B cell (primary cell): Measurements from ENCODE around the gene YRDC. TPM values are rescaled to one million over a fixed set of nuclear protein-coding genes. Genes with fewer than 3 reads are reported as not detected.

ENCODE experiments used
- ATAC-seq: fragments of 200-7000 bp; cut with Tn5 transposase; one replicate; pipeline ENCODE4 v1.10.0; 2021; ENCODE audit warnings: low read depth, mild to moderate bottlenecking, moderate number of reproducible peaks, moderate library complexity
- CTCF ChIA-PET: fragments of 350-600 bp; sonication (Branson Sonifier 250); formaldehyde crosslinking; loops from one replicate; lab custom pipeline; 2021; ENCODE audit warnings: antibody characterized with exemption, inconsistent platforms; lab: Charles Lee
- POLR2A ChIA-PET: fragments of 350-600 bp; sonication (Branson Sonifier 250); formaldehyde crosslinking; loops from one replicate; lab custom pipeline; 2021; ENCODE audit warnings: antibody characterized with exemption; lab: Charles Lee
- DNase-seq: peaks from one replicate; pipeline ENCODE4 v3.0.0; 2013
- H2AFZ ChIP-seq: 2 replicates; pipeline ENCODE4 v1.6.1; 2012; ENCODE audit warnings: mild to moderate bottlenecking, low read depth, low read length; ENCODE audit not compliant: insufficient read depth, poor library complexity, severe bottlenecking
- H3K27ac ChIP-seq, 2 donors: 1 replicate in 1 of 2; 2 replicates in 1 of 2; pipeline ENCODE4 v1.5.1; 2012 to 2013; ENCODE audit warnings: low read length in 2 of 2, mild to moderate bottlenecking in 2 of 2, moderate library complexity in 1 of 2
- H3K27me3 ChIP-seq, 4 experiments: fragments of 200-600 bp in 1 of 4; sonication (generic) in 1 of 4; replicated peaks in 1 of 4; 1 replicate in 2 of 4; 2 replicates in 2 of 4; pipeline versions ENCODE4 v1.6.1 to v1.7.0; 2013 to 2016; ENCODE audit warnings: low read length in 3 of 4, mild to moderate bottlenecking in 2 of 4, mixed read lengths in 1 of 4, moderate library complexity in 1 of 4; ENCODE audit not compliant: insufficient read depth in 4 of 4, control insufficient read depth in 3 of 4; ENCODE audit errors: control extremely low read depth in 1 of 4
- H3K36me3 ChIP-seq, 2 experiments: replicated peaks in 1 of 2; 1 replicate in 1 of 2; 2 replicates in 1 of 2; pipeline versions ENCODE4 v1.6.1 to v1.7.1; 2013; ENCODE audit warnings: low read length in 1 of 2; ENCODE audit not compliant: insufficient read depth in 2 of 2, control insufficient read depth in 1 of 2; ENCODE audit errors: control extremely low read depth in 1 of 2, extremely low read depth in 1 of 2
- H3K4me1 ChIP-seq, 2 donors: fragments of 200-600 bp in 1 of 2; sonication (generic) in 1 of 2; 1 replicate in 1 of 2; 2 replicates in 1 of 2; pipeline versions ENCODE4 v1.5.1 to v1.6.1; 2013 to 2017; ENCODE audit warnings: low read length in 2 of 2; ENCODE audit not compliant: control insufficient read depth in 2 of 2, insufficient read depth in 2 of 2
- H3K4me2 ChIP-seq: replicated peaks from 2 replicates; pipeline ENCODE3; 2012; ENCODE audit warnings: mild to moderate bottlenecking, low read depth, low read length; ENCODE audit not compliant: poor library complexity, severe bottlenecking
- H3K4me3 ChIP-seq, 5 experiments: fragments of 200-600 bp in 1 of 5; sonication (generic) in 1 of 5; 1 replicate in 3 of 5; 2 replicates in 2 of 5; pipeline versions ENCODE4 v1.5.1 to v1.7.0; 2011 to 2016; ENCODE audit warnings: low read length in 4 of 5, mild to moderate bottlenecking in 4 of 5, low read depth in 2 of 5, control low read depth in 1 of 5, moderate library complexity in 1 of 5; ENCODE audit not compliant: insufficient read depth in 1 of 5; ENCODE audit errors: control extremely low read depth in 1 of 5, extremely low read depth in 1 of 5
- H3K79me2 ChIP-seq: fragments of 200-600 bp; sonication (generic); one replicate; pipeline ENCODE4 v1.6.0; 2016; ENCODE audit warnings: low read length; ENCODE audit not compliant: control insufficient read depth, insufficient read depth
- H3K9ac ChIP-seq: fragments of 200-600 bp; sonication (generic); 2 replicates; pipeline ENCODE4 v1.6.1; 2017; ENCODE audit warnings: mild to moderate bottlenecking, low read length, moderate library complexity
- H3K9me3 ChIP-seq, 3 donors: one replicate each; pipeline versions ENCODE4 v1.6.1 to v1.7.1; 2013; ENCODE audit warnings: low read length in 2 of 3; ENCODE audit not compliant: control insufficient read depth in 2 of 3, insufficient read depth in 1 of 3; ENCODE audit errors: control extremely low read depth in 1 of 3
- H4K20me1 ChIP-seq: 2 replicates; pipeline ENCODE4 v1.6.0; 2012; ENCODE audit warnings: mild to moderate bottlenecking, low read length; ENCODE audit not compliant: insufficient read depth, control insufficient read depth, poor library complexity, severe bottlenecking
- H3K27ac Mint-ChIP-seq: one replicate; pipeline ENCODE4 v1.8.0; 2021; ENCODE audit warnings: mixed read lengths
- H3K27me3 Mint-ChIP-seq: one replicate; pipeline ENCODE4 v1.8.0; 2021; ENCODE audit warnings: mixed read lengths
- H3K4me1 Mint-ChIP-seq: one replicate; pipeline ENCODE4 v1.8.0; 2021; ENCODE audit warnings: mixed read lengths
- H3K4me3 Mint-ChIP-seq: one replicate; pipeline ENCODE4 v1.8.0; 2021; ENCODE audit warnings: mixed read lengths
- H3K9me3 Mint-ChIP-seq: one replicate; pipeline ENCODE4 v1.8.0; 2022; ENCODE audit warnings: mixed read lengths; ENCODE audit not compliant: insufficient read depth
- EZH2 ChIP-seq: IDR thresholded peaks from 2 replicates; pipeline ENCODE4 v1.6.1; 2012; ENCODE audit warnings: borderline replicate concordance, low read depth, mild to moderate bottlenecking, moderate library complexity, low read length; ENCODE audit not compliant: insufficient read depth, poor library complexity, severe bottlenecking
- WGBS: methylation state at CpG from one replicate; pipeline ENCODE4 v1.1.5; 2013; ENCODE audit warnings: missing lambda C conversion rate; ENCODE audit not compliant: insufficient coverage; 5-methylcytosine and 5-hydroxymethylcytosine counted together
- intact Hi-C: fragments of 100-400 bp; cut with micrococcal nuclease; formaldehyde crosslinking; loops from one replicate; pipeline ENCODE4 v1.10.0; 2022
- polyA plus RNA-seq: library from polyadenylated mRNA; depleted of rRNA; stranded (reverse); fragments of >200 nt; gene quantifications from 2 replicates; pipeline ENCODE4 v1.2.3, GENCODE V29; 2012
- total RNA-seq, 2 donors: library from RNA; stranded (reverse); fragments of 120-200 nt in 1 of 2; gene quantifications; 1 replicate in 1 of 2; 2 replicates in 1 of 2; pipeline versions ENCODE4 v1.2.3 to v1.2.4, GENCODE V29; 2013 to 2022
- TF ChIP-seq, protein P1 (sequence below): fragments of 200-600 bp; IDR thresholded peaks from one replicate; pipeline ENCODE4 v1.8.0; 2022; ENCODE audit warnings: antibody characterized with exemption, mild to moderate bottlenecking

YRDC gene
- total and polyA plus RNA-seq, 2 donors (not counting 1 experiment from before 2014, with no cell fraction given) = 12.5 to 16.7 TPM

DNA sequence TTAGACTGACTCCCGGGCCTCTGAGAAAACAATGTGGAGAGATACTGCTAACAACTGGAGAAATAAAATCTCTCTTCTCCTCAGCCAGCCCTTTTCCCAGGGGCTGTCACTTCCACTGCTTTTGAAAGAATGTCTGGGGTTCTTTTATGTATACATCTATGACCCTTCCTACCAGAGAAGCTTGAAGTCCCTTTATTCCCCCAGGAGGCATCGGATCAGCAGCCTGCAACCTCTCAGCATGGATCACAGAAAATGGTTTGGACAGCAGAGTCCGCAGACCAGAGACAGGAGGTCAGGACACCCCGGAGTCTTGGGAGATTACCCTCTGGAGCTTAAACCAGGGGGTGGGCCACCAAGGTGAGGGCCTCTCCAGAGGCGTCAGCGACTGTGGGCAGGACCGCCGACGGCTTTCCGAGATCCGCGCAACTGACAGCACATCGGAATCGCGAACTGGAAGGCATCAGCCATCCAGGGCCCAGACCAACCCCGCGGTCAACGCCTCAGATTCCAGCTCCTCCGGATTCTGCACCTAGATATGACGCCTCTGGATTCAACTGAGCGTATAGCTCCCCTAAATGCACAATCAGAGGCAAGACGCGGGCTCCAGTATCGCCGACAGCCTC, 44.1 kb downstream of the YRDC start:
- Histone ChIP-seq H3K36me3 (no peaks in the 10 kb centered on the region), H3K9me3 (peaks cover 0 to 29% (median 0%) of the 10 kb centered on the region in 3 donors), H3K27me3 (peaks cover 0 to 72% (median 43%) of the 10 kb centered on the region in 4 experiments), H2AFZ (no peak overlapping the region), H3K4me3 (no peak overlapping the region), H3K9ac (no peak overlapping the region), H4K20me1 (no peaks in the 10 kb centered on the region), H3K4me1 (peaks cover 17 to 20% of the 10 kb centered on the region in 2 donors), H3K4me2 (no peak overlapping the region), H3K27ac (no peak overlapping the region), H3K79me2 (no peaks in the 10 kb centered on the region)
- DNase-seq (no peak), ATAC-seq (no peak)
- Mint-ChIP-seq H3K27me3 (peaks cover 66% of the 10 kb centered on the region), H3K4me1 (peaks cover 20% of the 10 kb centered on the region), H3K9me3 (no peaks in the 10 kb centered on the region), H3K27ac (no peak overlapping the region), H3K4me3 (no peak overlapping the region)
- WGBS = 30% methylated on average over 24 of the region's 25 CpGs
- intact Hi-C loops = no loop called here
- POLR2A ChIA-PET = no interaction called here
- no peak for TF ChIP-seq EZH2
- TF ChIP-seq, protein P1, sequence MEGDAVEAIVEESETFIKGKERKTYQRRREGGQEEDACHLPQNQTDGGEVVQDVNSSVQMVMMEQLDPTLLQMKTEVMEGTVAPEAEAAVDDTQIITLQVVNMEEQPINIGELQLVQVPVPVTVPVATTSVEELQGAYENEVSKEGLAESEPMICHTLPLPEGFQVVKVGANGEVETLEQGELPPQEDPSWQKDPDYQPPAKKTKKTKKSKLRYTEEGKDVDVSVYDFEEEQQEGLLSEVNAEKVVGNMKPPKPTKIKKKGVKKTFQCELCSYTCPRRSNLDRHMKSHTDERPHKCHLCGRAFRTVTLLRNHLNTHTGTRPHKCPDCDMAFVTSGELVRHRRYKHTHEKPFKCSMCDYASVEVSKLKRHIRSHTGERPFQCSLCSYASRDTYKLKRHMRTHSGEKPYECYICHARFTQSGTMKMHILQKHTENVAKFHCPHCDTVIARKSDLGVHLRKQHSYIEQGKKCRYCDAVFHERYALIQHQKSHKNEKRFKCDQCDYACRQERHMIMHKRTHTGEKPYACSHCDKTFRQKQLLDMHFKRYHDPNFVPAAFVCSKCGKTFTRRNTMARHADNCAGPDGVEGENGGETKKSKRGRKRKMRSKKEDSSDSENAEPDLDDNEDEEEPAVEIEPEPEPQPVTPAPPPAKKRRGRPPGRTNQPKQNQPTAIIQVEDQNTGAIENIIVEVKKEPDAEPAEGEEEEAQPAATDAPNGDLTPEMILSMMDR = no peak
- CTCF ChIA-PET = no interaction called here

- Histone ChIP-seq H3K27me3 (peaks cover 0 to 77% (median 40%) of the 10 kb centered on the region in 4 experiments), H2AFZ (no peak overlapping the region), H3K4me1 (peaks cover 17 to 20% of the 10 kb centered on the region in 2 donors), H3K9ac (no peak overlapping the region), H3K4me3 (no peak overlapping the region), H4K20me1 (no peaks in the 10 kb centered on the region), H3K79me2 (no peaks in the 10 kb centered on the region), H3K9me3 (peaks cover 0 to 29% (median 0%) of the 10 kb centered on the region in 3 donors), H3K36me3 (no peaks in the 10 kb centered on the region), H3K27ac (no peak overlapping the region), H3K4me2 (no peak overlapping the region)
- Mint-ChIP-seq H3K27me3 (peaks cover 57% of the 10 kb centered on the region), H3K4me3 (no peak overlapping the region), H3K27ac (no peak overlapping the region), H3K9me3 (no peaks in the 10 kb centered on the region), H3K4me1 (peaks cover 20% of the 10 kb centered on the region)
- DNase-seq = no peak
- ChIA-PET POLR2A (no interaction called here), CTCF (no interaction called here)
- 80% methylated on average over 1 of the region's 2 CpGs for WGBS
- no peak for ATAC-seq
- intact Hi-C loops = no loop called here
- TF ChIP-seq, protein P1 = no peak
- no peak for TF ChIP-seq EZH2
Measured at GRCh38 chr1:37762516-37762915, 45.5 kb downstream of the YRDC start.
